Hepatocyte (in vitro differentiated cells): ENCODE data around the gene BBX.

Source experiments
- EZH2 ChIP-seq: fragments of 200-600 bp; sonication (generic); IDR thresholded peaks from 2 replicates; pipeline ENCODE4 v1.6.1; 2016; ENCODE audit warnings: antibody characterized with exemption, mild to moderate bottlenecking, borderline replicate concordance
- EZH2phosphoT487 ChIP-seq: fragments of 200-600 bp; sonication (generic); IDR thresholded peaks from one replicate; pipeline ENCODE4 v1.6.1; 2018; ENCODE audit warnings: antibody characterized with exemption, mild to moderate bottlenecking, low read depth, moderate library complexity; ENCODE audit not compliant: unreplicated experiment, severe bottlenecking
- TF ChIP-seq, protein P1 (sequence below): fragments of 200-600 bp; sonication (generic); IDR thresholded peaks from 2 replicates; pipeline ENCODE4 v1.5.1; 2016; ENCODE audit warnings: antibody characterized with exemption, mild to moderate bottlenecking; ENCODE audit not compliant: poor library complexity

DNA sequence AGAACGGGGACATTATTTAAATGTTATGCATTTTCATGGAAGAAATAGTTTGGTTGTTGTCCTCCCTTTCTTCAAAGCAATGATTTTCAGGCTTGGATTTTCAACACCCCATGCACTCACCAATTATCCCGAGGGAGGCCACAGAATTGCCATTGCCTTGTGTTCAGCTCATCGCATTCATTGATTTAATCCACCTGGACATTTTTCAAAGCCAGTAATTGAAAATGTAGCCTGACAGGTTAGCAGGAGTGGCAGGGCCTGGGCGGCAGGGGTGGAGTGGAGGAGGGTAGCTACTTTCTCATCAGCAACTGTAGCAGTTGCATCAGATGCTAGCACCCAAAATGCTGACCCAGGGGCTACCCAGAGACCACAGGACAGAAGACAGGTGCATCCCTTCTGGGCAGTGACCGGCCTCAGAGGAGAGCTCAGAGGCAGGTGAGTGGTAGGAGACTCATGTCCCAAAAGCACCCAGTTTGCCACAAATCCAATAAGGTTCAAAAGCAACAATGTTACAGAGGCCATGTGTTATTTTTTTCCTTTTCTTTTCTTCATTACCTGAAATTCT, 325.7 kb downstream of the BBX start:
- TF ChIP-seq, protein P1, sequence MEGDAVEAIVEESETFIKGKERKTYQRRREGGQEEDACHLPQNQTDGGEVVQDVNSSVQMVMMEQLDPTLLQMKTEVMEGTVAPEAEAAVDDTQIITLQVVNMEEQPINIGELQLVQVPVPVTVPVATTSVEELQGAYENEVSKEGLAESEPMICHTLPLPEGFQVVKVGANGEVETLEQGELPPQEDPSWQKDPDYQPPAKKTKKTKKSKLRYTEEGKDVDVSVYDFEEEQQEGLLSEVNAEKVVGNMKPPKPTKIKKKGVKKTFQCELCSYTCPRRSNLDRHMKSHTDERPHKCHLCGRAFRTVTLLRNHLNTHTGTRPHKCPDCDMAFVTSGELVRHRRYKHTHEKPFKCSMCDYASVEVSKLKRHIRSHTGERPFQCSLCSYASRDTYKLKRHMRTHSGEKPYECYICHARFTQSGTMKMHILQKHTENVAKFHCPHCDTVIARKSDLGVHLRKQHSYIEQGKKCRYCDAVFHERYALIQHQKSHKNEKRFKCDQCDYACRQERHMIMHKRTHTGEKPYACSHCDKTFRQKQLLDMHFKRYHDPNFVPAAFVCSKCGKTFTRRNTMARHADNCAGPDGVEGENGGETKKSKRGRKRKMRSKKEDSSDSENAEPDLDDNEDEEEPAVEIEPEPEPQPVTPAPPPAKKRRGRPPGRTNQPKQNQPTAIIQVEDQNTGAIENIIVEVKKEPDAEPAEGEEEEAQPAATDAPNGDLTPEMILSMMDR = no peak
- TF ChIP-seq EZH2 = no peak
- TF ChIP-seq EZH2phosphoT487 = no peak
